GM08714 (cell line): ENCODE results near the gene PLSCR2.
"Not testable (repeated sequence)": the region's sequence is repeated elsewhere in the genome, so short reads cannot be mapped to it uniquely, and the experiment has no call there.

Experiments used
- H3K4me3 ChIP-seq: fragments of 200-500 bp; sonication (Bioruptor generic); 2 replicates; pipeline ENCODE4 v1.5.1; 2014; ENCODE audit warnings: mild to moderate bottlenecking, low read length, inconsistent platforms
- ZNF274 ChIP-seq: IDR thresholded peaks from 2 replicates; pipeline ENCODE4 v1.6.1; 2012; ENCODE audit warnings: mild to moderate bottlenecking, low read depth, low read length

The PLSCR2 gene

GRCh38 chr3:146498002-146498736 lies 28.8 kb upstream of the PLSCR2 start:
- no peak overlapping the region for H3K4me3 ChIP-seq
- no peak for TF ChIP-seq ZNF274

GRCh38 chr3:146497145-146497843 lies 27.9 kb upstream of the PLSCR2 start:
- H3K4me3 ChIP-seq = not testable (repeated sequence)

GRCh38 chr3:146496726-146497125 lies 27.4 kb upstream of the PLSCR2 start:
- H3K4me3 ChIP-seq = no peak overlapping the region
- TF ChIP-seq ZNF274 = no peak

GRCh38 chr3:146496251-146496650 lies 26.9 kb upstream of the PLSCR2 start:
- H3K4me3 ChIP-seq = no peak overlapping the region
- TF ChIP-seq ZNF274 = no peak

GRCh38 chr3:146493761-146494160 lies 24.4 kb upstream of the PLSCR2 start:
- no peak overlapping the region for H3K4me3 ChIP-seq
- no peak for TF ChIP-seq ZNF274

GRCh38 chr3:146493221-146493620 lies 23.9 kb upstream of the PLSCR2 start:
- no peak overlapping the region for H3K4me3 ChIP-seq
- no peak for TF ChIP-seq ZNF274

GRCh38 chr3:146491303-146491702 lies 21.9 kb upstream of the PLSCR2 start:
- no peak overlapping the region for H3K4me3 ChIP-seq
- TF ChIP-seq ZNF274 = no peak

- no peak for TF ChIP-seq ZNF274
- no peak overlapping the region for H3K4me3 ChIP-seq
Observed at GRCh38 chr3:146485297-146485696, 15.9 kb upstream of the PLSCR2 start.

GRCh38 chr3:146476094-146476740 lies 6.9 kb upstream of the PLSCR2 start:
- H3K4me3 ChIP-seq = no peak overlapping the region
- no peak for TF ChIP-seq ZNF274

GRCh38 chr3:146474976-146475375 lies 5.6 kb upstream of the PLSCR2 start:
- not testable (repeated sequence) for H3K4me3 ChIP-seq

- no peak for TF ChIP-seq ZNF274
- no peak overlapping the region for H3K4me3 ChIP-seq
Observed at GRCh38 chr3:146473726-146474125, 4.4 kb upstream of the PLSCR2 start.

GRCh38 chr3:146472611-146473010 lies 3.2 kb upstream of the PLSCR2 start:
- no peak for TF ChIP-seq ZNF274

GRCh38 chr3:146471012-146471411 lies 1.7 kb upstream of the PLSCR2 start:
- TF ChIP-seq ZNF274 = no peak
- no peak overlapping the region for H3K4me3 ChIP-seq

More at GRCh38 chr3:146472611-146473010, 3.2 kb upstream of the PLSCR2 start:
- no peak overlapping the region for H3K4me3 ChIP-seq

- H3K4me3 ChIP-seq = no peak overlapping the region
- TF ChIP-seq ZNF274 = no peak
Observed at GRCh38 chr3:146470425-146470990, 1.1 kb upstream of the PLSCR2 start.
